Activated CD4-positive, alpha-beta T cell treated with anti-CD3 and anti-CD28 coated beads, Interleukin-2, Interleukin-6, amounts not matched to agents 100 ng/mL and 50 ng/mL, durations not matched to agents 16 hours and 8 hours (primary cell): Measurements from ENCODE around the gene PRICKLE2.
"Not testable (repeated sequence)": the region's sequence is repeated elsewhere in the genome, so short reads cannot be mapped to it uniquely, and the experiment has no call there.

Experiments used
- DNase-seq: peaks from one replicate; pipeline ENCODE4 v3.0.0-alpha.2; 2020

The PRICKLE2 gene

GRCh38 chr3:64093825-64094712 lies 131.2 kb downstream of the PRICKLE2 start:
- DNase-seq: no peak

- no peak for DNase-seq
Measured at GRCh38 chr3:64093211-64093610, 132.1 kb downstream of the PRICKLE2 start.

- no peak for DNase-seq
Measured at GRCh38 chr3:64091501-64091900, 133.8 kb downstream of the PRICKLE2 start.

GRCh38 chr3:64089386-64089785 lies 135.9 kb downstream of the PRICKLE2 start:
- DNase-seq: not testable (repeated sequence)

- DNase-seq: no peak
Measured at GRCh38 chr3:64088408-64089205, 136.7 kb downstream of the PRICKLE2 start.

GRCh38 chr3:64086479-64087252 lies 138.6 kb downstream of the PRICKLE2 start:
- no peak for DNase-seq

- no peak for DNase-seq
Measured at GRCh38 chr3:64084640-64085039, 140.6 kb downstream of the PRICKLE2 start.

- DNase-seq: no peak
Measured at GRCh38 chr3:64083575-64083974, 141.7 kb downstream of the PRICKLE2 start.

GRCh38 chr3:64082961-64083541 lies 142.2 kb downstream of the PRICKLE2 start:
- DNase-seq: no peak

- no peak for DNase-seq
Measured at GRCh38 chr3:64082411-64082810, 142.9 kb downstream of the PRICKLE2 start.

GRCh38 chr3:64081235-64081630 lies 144.0 kb downstream of the PRICKLE2 start:
- peak; percentile 20 for DNase-seq

GRCh38 chr3:64080616-64081234 lies 144.5 kb downstream of the PRICKLE2 start:
- DNase-seq: peak; percentile 13

GRCh38 chr3:64079369-64080150 lies 145.7 kb downstream of the PRICKLE2 start:
- no peak for DNase-seq

GRCh38 chr3:64078966-64079365 lies 146.3 kb downstream of the PRICKLE2 start:
- DNase-seq: no peak

- no peak for DNase-seq
Measured at GRCh38 chr3:64074895-64075679, 150.2 kb downstream of the PRICKLE2 start.

GRCh38 chr3:64074060-64074459 lies 151.2 kb downstream of the PRICKLE2 start:
- DNase-seq: no peak

GRCh38 chr3:64073158-64073761 lies 152.0 kb downstream of the PRICKLE2 start:
- no peak for DNase-seq

GRCh38 chr3:64072126-64072525 lies 153.1 kb downstream of the PRICKLE2 start:
- DNase-seq: no peak

- DNase-seq: no peak
Measured at GRCh38 chr3:64070704-64071103, 154.6 kb downstream of the PRICKLE2 start.
